ENCODE data around the gene IRAK4. TPM values are rescaled to one million over a fixed set of nuclear protein-coding genes. Genes with fewer than 3 reads are reported as not detected.

Gene IRAK4
- total RNA-seq, 1 experiment from 2014 or later = 41.0 TPM

- DNase-seq (ENCODE audit: low read depth) = peak; percentile 17
These were observed 7.5 kb downstream of the IRAK4 start for GRCh38 chr12:43766291-43766690.

GRCh38 chr12:43776498-43776897, 17.7 kb downstream of the IRAK4 start:
- peak; percentile 12 for DNase-seq (ENCODE audit: low read depth)

DNA sequence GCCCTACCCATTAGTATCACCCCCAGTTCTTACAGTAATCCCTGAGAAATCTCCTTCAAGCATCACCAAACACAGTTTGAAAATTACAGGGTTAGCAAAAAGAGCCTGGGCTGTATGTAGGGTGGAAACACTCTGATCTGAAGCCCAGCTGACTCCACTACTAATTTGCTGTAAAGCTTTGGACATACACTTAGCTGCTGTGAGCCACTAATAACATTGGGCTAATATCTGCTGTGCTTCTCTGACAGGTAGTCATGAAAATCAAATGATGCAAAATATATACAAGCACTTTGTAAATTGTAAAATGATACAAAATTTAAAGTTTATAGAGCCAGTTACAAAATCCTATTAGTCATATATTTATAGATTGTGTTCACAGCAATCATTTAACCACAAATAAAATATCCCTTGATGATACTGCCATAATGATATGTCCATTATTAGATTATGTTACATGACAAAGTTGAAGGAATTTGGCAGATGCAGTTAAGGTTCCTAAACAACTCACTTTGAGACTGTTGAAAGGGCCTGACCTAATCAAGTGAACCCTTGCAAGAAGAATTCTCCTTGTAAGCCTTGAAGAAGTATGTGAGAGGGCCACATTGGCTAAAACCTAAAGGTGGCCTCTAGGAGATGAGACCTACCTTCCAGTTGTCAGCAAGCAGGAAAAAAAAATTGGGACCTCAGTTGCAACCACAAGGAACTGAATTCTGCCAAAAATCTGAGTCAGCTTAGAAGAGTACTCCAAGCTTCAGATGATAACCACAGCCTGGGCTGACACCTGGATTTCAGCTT, 28.3 kb downstream of the IRAK4 start:
- DNase-seq (ENCODE audit: low read depth) = peak; percentile 68

- DNase-seq (ENCODE audit: low read depth) = peak; percentile 56
These were observed 31.2 kb downstream of the IRAK4 start for GRCh38 chr12:43789941-43790340.

DNA sequence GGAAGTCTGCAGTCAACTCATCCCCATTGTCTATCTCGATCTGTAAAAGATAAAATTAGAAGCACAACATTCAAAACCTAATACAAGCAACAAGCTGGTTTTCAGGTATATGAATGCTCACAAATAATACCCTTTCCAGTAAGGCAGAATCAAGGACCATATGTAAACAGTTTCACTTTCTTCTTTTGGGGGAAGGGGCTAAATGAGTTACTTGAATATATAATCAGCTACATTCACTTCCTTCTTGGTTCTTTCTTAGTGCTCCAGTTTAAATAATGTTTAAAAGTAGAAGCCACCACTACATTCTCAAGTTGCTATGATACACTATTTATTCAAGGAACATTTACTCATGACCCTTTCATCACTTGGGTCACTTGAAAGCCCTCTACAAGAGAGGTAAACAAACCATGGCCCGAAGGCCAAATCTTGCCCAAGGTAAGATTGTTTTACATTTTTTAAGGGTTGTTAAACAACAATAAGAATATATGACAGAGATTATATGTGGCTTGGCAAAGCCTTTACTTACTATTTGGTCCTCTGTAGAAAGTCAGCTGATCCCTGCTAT, 37.0 kb downstream of the IRAK4 start:
- no peak for DNase-seq (ENCODE audit: low read depth)

DNA sequence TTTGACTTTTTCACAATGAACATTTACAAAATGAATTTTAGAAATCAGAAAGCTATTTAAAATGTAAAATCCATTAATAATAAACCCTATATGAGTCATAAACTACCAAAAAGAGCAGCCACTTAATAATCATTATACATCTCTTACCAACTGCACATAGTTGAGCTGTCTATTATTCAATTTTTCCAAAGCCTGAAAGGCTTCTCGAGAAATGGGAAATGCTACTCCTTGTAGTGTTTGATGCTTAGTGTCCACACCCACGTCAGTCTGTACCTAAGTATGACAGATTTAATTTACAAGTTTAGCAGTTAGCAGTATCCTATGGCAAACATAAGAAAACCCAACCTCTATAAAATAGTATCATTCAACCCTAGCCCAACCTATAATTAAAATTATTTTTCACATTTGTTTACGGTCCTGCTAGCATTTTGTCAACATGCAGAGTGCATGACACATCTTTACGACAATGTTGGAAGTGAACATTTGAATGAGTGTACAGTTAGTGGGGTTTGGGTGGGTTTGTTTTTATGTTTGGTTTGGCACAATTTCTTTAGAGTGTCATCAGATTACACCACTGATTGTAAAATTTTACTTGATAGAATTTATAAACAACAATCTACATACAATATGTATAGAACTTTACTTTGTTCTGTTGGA, 38.9 kb downstream of the IRAK4 start:
- DNase-seq (ENCODE audit: low read depth) = no peak

GRCh38 chr12:43805149-43805859, 46.6 kb downstream of the IRAK4 start:
- no peak for DNase-seq (ENCODE audit: low read depth)

DNA sequence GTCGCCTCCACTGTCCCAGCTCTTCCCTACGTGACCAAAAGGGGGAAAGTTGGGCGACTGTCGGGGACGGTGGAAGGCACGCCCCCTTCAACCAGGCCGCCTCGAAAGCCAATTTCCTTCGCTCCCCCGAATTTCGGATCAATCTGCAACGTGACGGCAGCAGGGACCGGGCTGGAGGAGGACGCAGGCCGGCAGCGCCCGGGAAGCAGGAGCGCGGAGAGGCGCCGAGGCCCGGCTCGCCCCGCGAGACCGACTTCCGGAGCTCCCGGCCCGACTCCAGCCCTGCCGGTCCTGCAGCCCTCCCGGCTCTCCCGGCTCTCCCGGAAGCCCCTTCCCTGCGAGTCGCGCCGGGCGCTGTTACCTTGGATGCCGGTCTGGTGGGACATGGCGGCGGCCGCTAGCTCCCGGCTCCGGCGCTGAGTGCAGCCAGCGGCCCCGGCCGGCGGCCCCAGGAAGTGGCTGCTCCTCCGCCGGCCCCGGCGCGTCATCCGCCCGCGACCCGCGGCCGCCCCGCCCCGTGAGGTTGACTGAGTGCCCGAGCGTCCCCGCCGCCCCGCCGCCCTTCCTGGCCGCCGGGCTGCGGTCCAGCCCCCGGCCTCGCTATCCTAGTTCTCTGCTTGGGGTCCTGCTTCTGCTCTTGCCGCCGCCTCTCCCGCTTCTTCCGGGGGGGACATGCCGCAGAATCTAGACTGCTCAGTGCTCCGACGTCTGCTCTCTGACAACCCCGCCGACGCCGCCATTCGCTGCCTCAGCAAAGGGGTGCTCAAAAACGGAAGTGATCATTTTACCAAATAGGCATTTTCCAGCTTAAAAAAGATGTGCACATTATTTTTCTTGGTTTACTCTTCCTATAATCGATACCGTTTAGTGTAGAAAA, 47.3 kb downstream of the IRAK4 start, which contains the start of gene TWF1:
TWF1 (minus strand) TSS at position 458 of the 877 bp plus-strand sequence; CDS start at position 386, 72 bp downstream.
- peak; percentile 74 for DNase-seq (ENCODE audit: low read depth)

- DNase-seq (ENCODE audit: low read depth) = no peak
These were observed 48.0 kb downstream of the IRAK4 start for GRCh38 chr12:43806737-43807072.

- DNase-seq (ENCODE audit: low read depth) = no peak
These were observed 48.6 kb downstream of the IRAK4 start for GRCh38 chr12:43807386-43807785.

- no peak for DNase-seq (ENCODE audit: low read depth)
These were observed 53.3 kb downstream of the IRAK4 start for GRCh38 chr12:43812057-43812456.

DNA sequence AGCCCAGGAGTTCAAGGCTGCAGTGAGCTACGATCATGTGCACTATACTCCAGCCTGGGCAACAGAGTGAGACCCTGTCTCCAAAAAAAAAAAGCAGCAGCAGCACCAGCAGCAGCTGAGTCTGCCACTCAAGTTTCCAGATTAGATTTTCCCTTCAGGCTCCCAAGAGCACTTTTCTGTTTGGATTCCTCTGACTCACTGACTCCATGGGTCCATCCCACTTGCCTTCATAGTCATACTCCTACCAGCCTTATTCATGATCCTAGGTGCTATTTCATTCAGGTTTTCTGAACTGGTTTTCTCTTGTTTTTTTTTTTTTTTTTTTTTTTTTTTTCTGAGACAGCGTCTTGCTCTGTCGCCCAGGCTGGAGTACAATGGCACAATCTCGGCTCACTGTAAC, 54.2 kb downstream of the IRAK4 start:
- DNase-seq (ENCODE audit: low read depth) = peak; percentile 49

- no peak for DNase-seq (ENCODE audit: low read depth)
These were observed 56.7 kb downstream of the IRAK4 start for GRCh38 chr12:43815416-43815815.

DNA sequence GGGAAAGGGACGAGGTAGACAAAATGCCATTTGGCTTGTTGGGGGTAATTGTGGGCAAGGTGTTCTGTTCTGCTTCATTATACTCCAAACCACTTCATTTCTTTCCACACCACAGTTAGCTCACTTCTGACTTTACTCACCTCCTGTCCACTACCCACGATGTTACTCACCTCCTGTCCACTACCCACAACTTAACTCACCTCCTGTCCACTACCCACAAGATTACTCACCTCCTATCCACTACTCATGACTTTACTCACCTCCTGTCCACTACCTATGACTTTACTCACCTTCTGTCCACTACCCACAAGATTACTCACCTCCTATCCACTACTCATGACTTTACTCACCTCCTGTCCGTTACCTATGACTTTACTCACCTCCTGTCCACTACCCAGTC, 57.4 kb downstream of the IRAK4 start:
- DNase-seq (ENCODE audit: low read depth) = peak; percentile 25

- DNase-seq (ENCODE audit: low read depth) = no peak
These were observed 65.5 kb downstream of the IRAK4 start for GRCh38 chr12:43824207-43824775.

DNA sequence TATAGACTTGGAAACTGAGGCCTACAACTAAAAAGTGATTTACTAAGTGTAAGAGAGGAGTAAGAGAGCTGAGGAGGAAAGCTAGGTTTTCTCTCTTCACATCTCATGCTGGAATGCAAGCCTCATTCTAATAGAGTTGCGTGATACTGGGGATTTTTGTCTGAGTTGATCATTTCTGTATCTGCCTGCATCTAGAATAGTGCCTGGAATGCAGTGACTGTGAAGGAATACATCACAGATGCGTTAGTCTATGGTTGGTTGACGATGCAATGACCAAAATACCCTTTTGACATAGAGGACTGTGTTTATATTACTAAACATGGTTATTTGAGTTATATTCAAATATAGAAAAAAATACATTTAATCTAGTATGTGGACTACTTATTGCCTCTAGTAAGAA, 67.9 kb downstream of the IRAK4 start:
- no peak for DNase-seq (ENCODE audit: low read depth)

- DNase-seq (ENCODE audit: low read depth) = no peak
These were observed 68.3 kb downstream of the IRAK4 start for GRCh38 chr12:43827093-43827492.

DNA sequence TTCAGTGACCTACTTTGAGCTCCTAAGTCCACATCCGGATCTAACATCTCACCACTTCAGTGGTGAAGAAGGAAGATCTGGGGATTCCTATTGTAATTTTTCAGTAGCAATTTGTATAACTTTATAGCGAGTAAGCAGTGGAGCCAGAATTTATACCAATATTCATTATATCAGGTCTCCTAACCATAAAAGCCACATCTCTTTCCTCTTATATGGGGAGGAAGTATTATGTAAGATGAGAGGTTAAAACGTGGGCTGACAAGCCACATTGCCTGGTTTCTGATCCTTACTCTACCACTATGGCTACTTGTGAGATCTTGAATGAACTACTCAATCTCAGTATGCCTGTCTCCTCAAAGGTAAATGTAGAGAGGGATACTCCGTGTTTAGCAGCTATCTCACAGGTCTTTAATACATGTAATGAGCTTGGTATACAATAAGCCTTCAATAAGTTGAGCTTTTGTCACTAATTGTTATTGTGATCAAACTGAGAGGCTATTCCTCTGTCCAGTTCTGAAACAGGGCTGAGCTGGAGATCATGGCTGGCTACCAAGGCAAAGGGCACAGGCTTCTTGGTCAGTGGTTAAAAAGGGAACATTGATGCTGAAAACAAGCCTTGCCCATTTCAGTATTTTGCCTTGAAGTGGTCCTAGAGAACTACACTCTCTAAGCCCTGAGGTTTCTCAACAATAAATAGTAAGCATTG, 73.9 kb downstream of the IRAK4 start:
- no peak for DNase-seq (ENCODE audit: low read depth)

DNA sequence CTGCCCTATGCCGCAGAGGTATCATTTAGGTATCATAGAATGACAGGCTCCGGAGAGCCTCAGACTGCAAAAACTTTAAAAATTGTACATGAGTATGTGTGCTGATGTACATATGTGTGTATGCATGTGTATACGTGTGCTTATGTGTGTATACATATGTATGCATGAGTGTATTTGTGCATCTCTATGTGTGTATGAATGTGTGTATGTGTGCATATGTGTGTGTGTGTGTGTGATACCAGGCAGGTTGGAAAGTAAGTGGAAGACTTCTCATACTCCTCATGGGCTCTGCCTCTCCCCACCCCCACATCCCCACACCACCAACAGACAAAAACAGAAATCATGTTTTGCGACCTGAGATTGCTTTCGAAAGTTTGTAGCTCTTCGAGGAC, 76.5 kb downstream of the IRAK4 start:
- no peak for DNase-seq (ENCODE audit: low read depth)
